DND-41 (cell line): Measurements from ENCODE around the gene RALGAPA2.

ENCODE experiments used
- ATAC-seq: fragments of 200-7000 bp; cut with Tn5 transposase; 3 replicates; pipeline ENCODE4 v1.9.1; 2021; ENCODE audit warnings: low read depth; ENCODE audit not compliant: insufficient read depth
- DNase-seq: peaks from one replicate; pipeline ENCODE4 v3.0.0-alpha.2; 2020
- H2AFZ ChIP-seq: 2 replicates; pipeline ENCODE4 v1.6.0; 2012; ENCODE audit warnings: low read depth, low read length
- H3K27ac ChIP-seq: 2 replicates; pipeline ENCODE4 v1.5.1; 2012; ENCODE audit warnings: low read length, inconsistent platforms
- H3K27me3 ChIP-seq: fragments of 200-600 bp; sonication (generic); 2 replicates; pipeline ENCODE4 v1.6.0; 2012; ENCODE audit warnings: low read length, mild to moderate bottlenecking, inconsistent platforms; ENCODE audit not compliant: insufficient read depth, poor library complexity
- H3K36me3 ChIP-seq: 2 replicates; pipeline ENCODE4 v1.5.1; 2012; ENCODE audit warnings: low read length, inconsistent platforms; ENCODE audit not compliant: insufficient read depth
- H3K4me1 ChIP-seq: 2 replicates; pipeline ENCODE4 v1.5.1; 2012; ENCODE audit warnings: mild to moderate bottlenecking, low read length; ENCODE audit not compliant: insufficient read depth
- H3K4me2 ChIP-seq: 2 replicates; pipeline ENCODE4 v1.6.0; 2012; ENCODE audit warnings: mild to moderate bottlenecking, moderate library complexity, low read length, inconsistent platforms; ENCODE audit not compliant: insufficient read depth
- H3K4me3 ChIP-seq, 2 experiments: fragments of 200-600 bp in 1 of 2; shearing (Covaris generic) in 1 of 2; 2 replicates each; pipeline ENCODE4 v1.5.1; 2012 to 2016; ENCODE audit warnings: inconsistent platforms in 2 of 2, low read length in 2 of 2, mild to moderate bottlenecking in 2 of 2, low read depth in 1 of 2, moderate library complexity in 1 of 2
- H3K79me2 ChIP-seq: 2 replicates; pipeline ENCODE4 v1.6.0; 2012; ENCODE audit warnings: low read length, inconsistent platforms; ENCODE audit not compliant: insufficient read depth
- H3K9ac ChIP-seq: 2 replicates; pipeline ENCODE4 v1.6.0; 2012; ENCODE audit warnings: low read depth, mild to moderate bottlenecking, inconsistent platforms, low read length, moderate library complexity
- H3K9me3 ChIP-seq: 2 replicates; pipeline ENCODE4 v1.5.1; 2012; ENCODE audit warnings: low read length, moderate library complexity, mild to moderate bottlenecking, inconsistent platforms; ENCODE audit not compliant: insufficient read depth, severe bottlenecking
- H4K20me1 ChIP-seq: 2 replicates; pipeline ENCODE4 v1.6.0; 2012; ENCODE audit warnings: low read length; ENCODE audit not compliant: insufficient read depth
- EZH2 ChIP-seq: IDR thresholded peaks from 3 replicates; pipeline ENCODE4 v1.6.1; 2012; ENCODE audit warnings: borderline replicate concordance, low read depth, mild to moderate bottlenecking, moderate library complexity, low read length, inconsistent platforms; ENCODE audit not compliant: severe bottlenecking
- TF ChIP-seq, protein P1 (sequence below): IDR thresholded peaks from 2 replicates; pipeline ENCODE4 v1.5.1; 2012; ENCODE audit warnings: borderline replicate concordance, low read length, moderate library complexity, mild to moderate bottlenecking; ENCODE audit not compliant: poor library complexity, severe bottlenecking; ENCODE audit errors: extremely low read depth

RALGAPA2 gene

DNA sequence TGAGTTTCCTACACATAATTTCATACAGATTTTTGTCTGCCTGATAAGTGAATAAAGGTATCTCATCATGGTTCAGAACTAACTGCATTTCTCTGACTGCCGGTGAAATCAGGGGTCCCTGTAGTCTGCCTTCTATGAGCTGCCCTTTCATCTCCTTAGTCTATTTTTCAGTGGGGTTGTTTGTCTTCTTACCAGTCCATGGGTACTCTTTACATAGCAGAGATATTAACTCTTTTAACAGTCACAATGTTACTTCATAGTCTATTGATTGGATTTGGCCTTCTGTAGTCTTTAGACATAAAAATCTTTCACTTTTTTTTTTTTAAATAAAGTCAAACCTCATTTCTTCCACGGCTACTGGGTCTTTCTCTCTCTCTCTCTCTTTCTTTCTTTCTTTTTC, 79.8 kb downstream of the RALGAPA2 start:
- Histone ChIP-seq H3K27me3 (no peaks in the 10 kb centered on the region), H2AFZ (no peak overlapping the region), H3K4me2 (no peak overlapping the region), H3K9me3 (no peaks in the 10 kb centered on the region), H3K27ac (no peak overlapping the region), H3K9ac (no peak overlapping the region), H3K4me1 (no peaks in the 10 kb centered on the region), H3K4me3 (no peak overlapping the region), H3K36me3 (peaks cover 19% of the 10 kb centered on the region), H3K79me2 (no peaks in the 10 kb centered on the region), H4K20me1 (no peaks in the 10 kb centered on the region)
- TF ChIP-seq, protein P1, sequence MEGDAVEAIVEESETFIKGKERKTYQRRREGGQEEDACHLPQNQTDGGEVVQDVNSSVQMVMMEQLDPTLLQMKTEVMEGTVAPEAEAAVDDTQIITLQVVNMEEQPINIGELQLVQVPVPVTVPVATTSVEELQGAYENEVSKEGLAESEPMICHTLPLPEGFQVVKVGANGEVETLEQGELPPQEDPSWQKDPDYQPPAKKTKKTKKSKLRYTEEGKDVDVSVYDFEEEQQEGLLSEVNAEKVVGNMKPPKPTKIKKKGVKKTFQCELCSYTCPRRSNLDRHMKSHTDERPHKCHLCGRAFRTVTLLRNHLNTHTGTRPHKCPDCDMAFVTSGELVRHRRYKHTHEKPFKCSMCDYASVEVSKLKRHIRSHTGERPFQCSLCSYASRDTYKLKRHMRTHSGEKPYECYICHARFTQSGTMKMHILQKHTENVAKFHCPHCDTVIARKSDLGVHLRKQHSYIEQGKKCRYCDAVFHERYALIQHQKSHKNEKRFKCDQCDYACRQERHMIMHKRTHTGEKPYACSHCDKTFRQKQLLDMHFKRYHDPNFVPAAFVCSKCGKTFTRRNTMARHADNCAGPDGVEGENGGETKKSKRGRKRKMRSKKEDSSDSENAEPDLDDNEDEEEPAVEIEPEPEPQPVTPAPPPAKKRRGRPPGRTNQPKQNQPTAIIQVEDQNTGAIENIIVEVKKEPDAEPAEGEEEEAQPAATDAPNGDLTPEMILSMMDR, result no peak
- TF ChIP-seq EZH2, result no peak
- DNase-seq, result no peak
- ATAC-seq, result no peak

DNA sequence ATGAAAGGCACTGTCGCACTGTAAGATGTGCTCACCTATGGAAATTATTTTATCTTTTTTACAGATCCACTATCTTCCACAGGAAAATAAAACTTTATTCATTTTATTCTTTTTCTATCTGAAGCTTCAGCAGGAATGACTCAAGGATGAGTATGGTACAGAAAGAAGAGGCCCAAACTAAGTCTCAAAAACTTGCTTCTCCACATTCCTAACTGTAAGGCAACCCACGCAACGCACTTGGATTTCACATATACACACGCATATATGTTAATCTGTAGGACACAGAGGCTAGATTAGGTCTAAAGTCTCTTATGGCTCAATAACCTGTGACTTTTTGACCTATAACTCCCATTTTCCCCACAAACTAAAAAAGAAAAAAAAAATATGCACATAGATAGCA, 81.9 kb downstream of the RALGAPA2 start:
- Histone ChIP-seq H3K9me3 (no peaks in the 10 kb centered on the region), H3K4me2 (no peak overlapping the region), H3K4me1 (no peaks in the 10 kb centered on the region), H3K27me3 (no peaks in the 10 kb centered on the region), H3K4me3 (no peak overlapping the region), H3K9ac (no peak overlapping the region), H4K20me1 (no peaks in the 10 kb centered on the region), H2AFZ (no peak overlapping the region), H3K36me3 (peaks cover 18% of the 10 kb centered on the region), H3K27ac (no peak overlapping the region), H3K79me2 (no peaks in the 10 kb centered on the region)
- TF ChIP-seq, protein P1, result no peak
- no peak for TF ChIP-seq EZH2
- no peak for DNase-seq
- no peak for ATAC-seq

GRCh38 chr20:20629556-20630188, 82.8 kb downstream of the RALGAPA2 start:
- ATAC-seq, result no peak
- Histone ChIP-seq H3K4me1 (no peaks in the 10 kb centered on the region), H3K79me2 (no peaks in the 10 kb centered on the region), H3K27me3 (no peaks in the 10 kb centered on the region), H3K27ac (no peak overlapping the region), H3K36me3 (peaks cover 10% of the 10 kb centered on the region), H3K9ac (no peak overlapping the region), H3K4me3 (no peak overlapping the region), H3K9me3 (no peaks in the 10 kb centered on the region), H2AFZ (no peak overlapping the region), H3K4me2 (no peak overlapping the region), H4K20me1 (no peaks in the 10 kb centered on the region)
- no peak for TF ChIP-seq EZH2
- DNase-seq, result no peak

DNA sequence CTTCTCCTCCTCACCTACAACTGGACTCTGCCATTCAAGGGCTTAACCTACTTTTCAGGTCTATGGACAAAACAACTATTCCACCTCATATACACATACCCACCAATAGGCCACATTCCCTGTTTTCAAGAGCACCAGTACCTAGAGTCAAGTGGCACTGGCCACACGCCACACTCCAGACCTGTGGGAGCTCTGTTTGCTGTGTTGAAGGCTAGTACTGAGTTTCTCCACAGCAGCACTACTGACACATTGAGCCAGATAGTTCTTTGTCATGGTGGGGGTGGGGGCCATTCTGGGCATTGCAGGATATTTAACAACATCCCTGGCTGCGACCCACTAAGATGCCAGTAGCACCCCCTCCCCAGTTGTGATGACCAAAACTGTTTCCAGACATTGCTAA, 84.1 kb downstream of the RALGAPA2 start:
- Histone ChIP-seq H3K4me3 (no peak overlapping the region), H3K9me3 (no peaks in the 10 kb centered on the region), H2AFZ (no peak overlapping the region), H3K27ac (no peak overlapping the region), H3K9ac (no peak overlapping the region), H3K27me3 (no peaks in the 10 kb centered on the region), H3K4me1 (no peaks in the 10 kb centered on the region), H3K36me3 (peaks cover 6% of the 10 kb centered on the region; the same call in 1 of the 2 replicates), H3K4me2 (no peak overlapping the region), H3K79me2 (no peaks in the 10 kb centered on the region), H4K20me1 (no peaks in the 10 kb centered on the region)
- DNase-seq, result no peak
- TF ChIP-seq, protein P1, result no peak
- no peak for TF ChIP-seq EZH2
- no peak for ATAC-seq
